Erythroblast (primary cell): ENCODE measurements around the gene PPID.

ENCODE experiments used
- GATA1 ChIP-seq: IDR thresholded peaks from 2 replicates; pipeline ENCODE4 v1.6.1; 2011; ENCODE audit warnings: low read depth, mild to moderate bottlenecking, control low read depth, low read length, moderate library complexity
- POLR2A ChIP-seq: IDR thresholded peaks from 2 replicates; pipeline ENCODE4 v1.6.1; 2011; ENCODE audit warnings: mild to moderate bottlenecking, low read length

DNA sequence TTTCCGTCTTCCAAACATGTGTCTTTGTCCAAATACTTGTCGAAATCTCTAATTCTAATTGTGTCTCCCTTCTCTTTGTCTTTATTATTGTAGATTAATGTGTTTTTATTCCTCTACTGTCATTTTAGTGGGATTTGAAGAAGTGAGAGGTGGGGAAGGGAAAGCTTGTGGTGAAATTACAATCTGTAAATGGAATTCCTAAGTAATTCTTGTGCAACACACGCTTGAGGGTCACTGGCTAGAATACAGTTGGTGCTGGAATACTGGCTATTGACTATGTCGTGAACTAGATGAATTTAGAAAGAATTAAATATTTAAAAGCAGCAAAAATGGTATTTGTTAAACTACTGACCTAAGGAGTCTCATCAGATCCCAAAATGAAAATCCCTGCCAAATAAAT is 34.9 kb upstream of the PPID start:
- TF ChIP-seq POLR2A (no peak), GATA1 (no peak)
